SK-N-SH treated with all-trans-retinoic acid at 6 μM for 48 hours (cell line): ENCODE results near the gene MIDN.

Experiments used
- ATAC-seq: fragments of 200-7000 bp; cut with Tn5 transposase; 3 replicates; pipeline ENCODE4 v1.9.1; 2020; ENCODE audit warnings: mild to moderate bottlenecking, moderate library complexity
- CREB5 ChIP-seq: fragments of 250-450 bp; sonication (Bioruptor Pico); IDR thresholded peaks from 2 replicates; pipeline ENCODE4 v1.5.1; 2020; ENCODE audit warnings: low read depth, mild to moderate bottlenecking, moderate library complexity
- CSDC2 ChIP-seq: fragments of 250-450 bp; sonication (Bioruptor Pico); IDR thresholded peaks from 2 replicates; pipeline ENCODE4 v1.5.0; 2020; ENCODE audit warnings: mild to moderate bottlenecking, moderate library complexity
- ESRRG ChIP-seq: fragments of 250-450 bp; sonication (Bioruptor Pico); IDR thresholded peaks from 2 replicates; pipeline ENCODE4 v1.6.1; 2021; ENCODE audit warnings: mild to moderate bottlenecking
- GLIS3 ChIP-seq: fragments of 250-450 bp; sonication (Bioruptor Pico); IDR thresholded peaks from 2 replicates; pipeline ENCODE4 v1.5.0; 2020; ENCODE audit warnings: mild to moderate bottlenecking, moderate library complexity
- ISL1 ChIP-seq: fragments of 250-450 bp; sonication (Bioruptor Pico); IDR thresholded peaks from 2 replicates; pipeline ENCODE4 v2.1.2; 2022; ENCODE audit warnings: mild to moderate bottlenecking, moderate library complexity
- OSR1 ChIP-seq: fragments of 250-450 bp; sonication (Bioruptor Pico); IDR thresholded peaks from 2 replicates; pipeline ENCODE4 v1.8.0; 2022; ENCODE audit warnings: moderate library complexity, mild to moderate bottlenecking, inconsistent platforms
- POU6F1 ChIP-seq: fragments of 250-450 bp; sonication (Bioruptor Pico); IDR thresholded peaks from 2 replicates; pipeline ENCODE4 v1.8.0; 2021; ENCODE audit warnings: low read depth, mild to moderate bottlenecking, moderate library complexity, borderline replicate concordance
- PPARA ChIP-seq: fragments of 250-450 bp; sonication (Bioruptor Pico); IDR thresholded peaks from 2 replicates; pipeline ENCODE4 v1.5.0; 2020; ENCODE audit warnings: mild to moderate bottlenecking, borderline replicate concordance
- RARB ChIP-seq: fragments of 250-450 bp; sonication (Bioruptor Pico); IDR thresholded peaks from 2 replicates; pipeline ENCODE4 v1.8.0; 2021; ENCODE audit warnings: mild to moderate bottlenecking, moderate library complexity
- SNAI2 ChIP-seq: fragments of 250-450 bp; sonication (Bioruptor Pico); IDR thresholded peaks from 2 replicates; pipeline ENCODE4 v1.5.0; 2020; ENCODE audit warnings: mild to moderate bottlenecking, moderate library complexity
- TCF4 ChIP-seq: fragments of 250-450 bp; sonication (Bioruptor Pico); IDR thresholded peaks from 2 replicates; pipeline ENCODE4 v1.8.0; 2021; ENCODE audit warnings: mild to moderate bottlenecking, moderate library complexity, borderline replicate concordance
- TOX ChIP-seq: fragments of 250-450 bp; sonication (Bioruptor Pico); IDR thresholded peaks from 2 replicates; pipeline ENCODE4 v1.8.0; 2021; ENCODE audit warnings: mild to moderate bottlenecking, moderate library complexity, borderline replicate concordance
- TSHZ2 ChIP-seq: fragments of 250-450 bp; sonication (Bioruptor Pico); IDR thresholded peaks from 2 replicates; pipeline ENCODE4 v1.5.0; 2020; ENCODE audit warnings: mild to moderate bottlenecking, moderate library complexity
- ZC3H10 ChIP-seq: fragments of 250-450 bp; sonication (Bioruptor Pico); IDR thresholded peaks from 2 replicates; pipeline ENCODE4 v1.5.1; 2021; ENCODE audit warnings: mild to moderate bottlenecking, moderate library complexity
- ZNF565 ChIP-seq: fragments of 450-650 bp; formaldehyde crosslinking; conservative IDR thresholded peaks from 2 replicates; pipeline ENCODE4 v1.5.0; 2020; ENCODE audit warnings: low read depth, mild to moderate bottlenecking, moderate library complexity
- ZNF70 ChIP-seq: fragments of 450-650 bp; formaldehyde crosslinking; IDR thresholded peaks from 2 replicates; pipeline ENCODE4 v1.5.0; 2020; ENCODE audit warnings: mild to moderate bottlenecking, moderate library complexity
- ZNF8 ChIP-seq: fragments of 450-650 bp; formaldehyde crosslinking; IDR thresholded peaks from 2 replicates; pipeline ENCODE4 v1.5.0; 2020; ENCODE audit warnings: mild to moderate bottlenecking, moderate library complexity

The MIDN gene

GRCh38 chr19:1284979-1285736 lies 36.8 kb downstream of the MIDN start:
- ATAC-seq, result no peak
- no peak for TF ChIP-seq ZNF8 (CRISPR knock-in tag)
- no peak for TF ChIP-seq TOX
- no peak for TF ChIP-seq TCF4 (CRISPR knock-in tag)
- TF ChIP-seq ZNF565 (CRISPR knock-in tag), result no peak
- TF ChIP-seq CSDC2 (CRISPR knock-in tag), result no peak
- TF ChIP-seq POU6F1, result no peak
- no peak for TF ChIP-seq ESRRG (CRISPR knock-in tag)
- TF ChIP-seq ZC3H10 (CRISPR knock-in tag), result no peak
- no peak for TF ChIP-seq RARB (CRISPR knock-in tag)
- TF ChIP-seq PPARA (CRISPR knock-in tag), result no peak
- TF ChIP-seq GLIS3 (CRISPR knock-in tag), result no peak

- ATAC-seq, result no peak
- no peak for TF ChIP-seq ESRRG (CRISPR knock-in tag)
- TF ChIP-seq TCF4 (CRISPR knock-in tag), result no peak
- TF ChIP-seq PPARA (CRISPR knock-in tag), result no peak
- TF ChIP-seq ISL1, result no peak
- TF ChIP-seq ZC3H10 (CRISPR knock-in tag), result no peak
- TF ChIP-seq ZNF70, result no peak
- TF ChIP-seq POU6F1, result no peak
- no peak for TF ChIP-seq GLIS3 (CRISPR knock-in tag)
- TF ChIP-seq ZNF8 (CRISPR knock-in tag), result no peak
- no peak for TF ChIP-seq OSR1
- TF ChIP-seq TOX, result no peak
- TF ChIP-seq RARB (CRISPR knock-in tag), result no peak
- TF ChIP-seq SNAI2 (CRISPR knock-in tag), result no peak
- TF ChIP-seq CSDC2 (CRISPR knock-in tag), result no peak
These were observed 37.5 kb downstream of the MIDN start, which contains the start of gene EFNA2 for GRCh38 chr19:1285737-1286360. TSS of gene EFNA2 (plus strand) at chr19:1285873. CDS start at chr19:1286169, 296 bp downstream.

- peak; percentile 9; the same call in 2 of the 3 replicates for ATAC-seq
- TF ChIP-seq ESRRG (CRISPR knock-in tag), result no peak
- no peak for TF ChIP-seq TSHZ2 (CRISPR knock-in tag)
- no peak for TF ChIP-seq TOX
- TF ChIP-seq CSDC2 (CRISPR knock-in tag), result no peak
These were observed 38.3 kb downstream of the MIDN start for GRCh38 chr19:1286487-1287353.

GRCh38 chr19:1287354-1288225 lies 39.2 kb downstream of the MIDN start:
- peak; percentile 42 for ATAC-seq
- TF ChIP-seq CREB5 (CRISPR knock-in tag), result no peak
- TF ChIP-seq TCF4 (CRISPR knock-in tag), result peak; percentile 64
